Liver (tissue), 3 donors: ENCODE data around the gene DNPH1.

ENCODE experiments used
- JUND ChIP-seq, 2 donors: IDR thresholded peaks; 2 replicates each; pipeline ENCODE4 v1.6.1; 2016; ENCODE audit warnings: antibody characterized with exemption in 2 of 2
- RAD21 ChIP-seq, 2 donors: IDR thresholded peaks; 2 replicates each; pipeline ENCODE4 v1.6.1; 2016; ENCODE audit warnings: antibody characterized with exemption in 2 of 2, mild to moderate bottlenecking in 2 of 2
- TAF1 ChIP-seq: conservative IDR thresholded peaks from 2 replicates; pipeline ENCODE4 v1.6.1; 2016; ENCODE audit warnings: antibody characterized with exemption, mild to moderate bottlenecking
- YY1 ChIP-seq: IDR thresholded peaks from 2 replicates; pipeline ENCODE4 v1.6.1; 2016; ENCODE audit warnings: antibody characterized with exemption, mild to moderate bottlenecking
- TF ChIP-seq, protein P1 (sequence below): fragments of 150-350 bp; IDR thresholded peaks from 2 replicates; pipeline ENCODE4 v1.5.1; 2017; ENCODE audit warnings: improper control_type of control experiment, low read depth, low read length; ENCODE audit not compliant: missing input control
- TF ChIP-seq, protein P2 (sequence below): IDR thresholded peaks from 2 replicates; pipeline ENCODE4 v1.6.1; 2016; ENCODE audit warnings: antibody characterized with exemption
- TF ChIP-seq, protein P3 (sequence below): IDR thresholded peaks from 2 replicates; pipeline ENCODE4 v1.6.1; 2016; ENCODE audit warnings: antibody characterized with exemption
- TF ChIP-seq, protein P4 (sequence below): IDR thresholded peaks from 2 replicates; pipeline ENCODE4 v1.6.1; 2016; ENCODE audit warnings: antibody characterized with exemption
- donor health status: healthy.
- donor health status: healthy.

DNA sequence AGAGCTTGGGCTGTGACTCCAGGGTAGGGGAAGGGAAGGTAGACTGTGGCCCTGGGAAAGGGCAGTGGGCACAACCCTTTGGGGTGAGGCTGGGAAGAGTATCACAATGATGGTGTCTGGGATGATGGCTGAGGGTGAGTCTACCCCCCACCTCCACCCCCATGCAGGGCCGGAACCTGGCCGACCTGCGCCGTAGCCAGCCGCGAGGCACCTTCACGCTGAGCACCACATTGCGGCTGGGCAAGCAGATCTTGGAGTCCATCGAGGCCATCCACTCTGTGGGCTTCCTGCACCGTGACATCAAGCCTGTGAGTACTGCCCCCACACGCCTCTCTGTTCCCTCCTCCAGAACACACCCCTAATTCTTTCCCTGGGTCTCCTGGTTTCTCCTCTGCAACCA lies 24.1 kb upstream of the DNPH1 start:
- TF ChIP-seq TAF1 (no peak), YY1 (no peak), RAD21 (IDR thresholded peaks at IDR 0.05) (no peak), JUND (IDR thresholded peaks at IDR 0.05) (no peak)
- TF ChIP-seq, protein P1, sequence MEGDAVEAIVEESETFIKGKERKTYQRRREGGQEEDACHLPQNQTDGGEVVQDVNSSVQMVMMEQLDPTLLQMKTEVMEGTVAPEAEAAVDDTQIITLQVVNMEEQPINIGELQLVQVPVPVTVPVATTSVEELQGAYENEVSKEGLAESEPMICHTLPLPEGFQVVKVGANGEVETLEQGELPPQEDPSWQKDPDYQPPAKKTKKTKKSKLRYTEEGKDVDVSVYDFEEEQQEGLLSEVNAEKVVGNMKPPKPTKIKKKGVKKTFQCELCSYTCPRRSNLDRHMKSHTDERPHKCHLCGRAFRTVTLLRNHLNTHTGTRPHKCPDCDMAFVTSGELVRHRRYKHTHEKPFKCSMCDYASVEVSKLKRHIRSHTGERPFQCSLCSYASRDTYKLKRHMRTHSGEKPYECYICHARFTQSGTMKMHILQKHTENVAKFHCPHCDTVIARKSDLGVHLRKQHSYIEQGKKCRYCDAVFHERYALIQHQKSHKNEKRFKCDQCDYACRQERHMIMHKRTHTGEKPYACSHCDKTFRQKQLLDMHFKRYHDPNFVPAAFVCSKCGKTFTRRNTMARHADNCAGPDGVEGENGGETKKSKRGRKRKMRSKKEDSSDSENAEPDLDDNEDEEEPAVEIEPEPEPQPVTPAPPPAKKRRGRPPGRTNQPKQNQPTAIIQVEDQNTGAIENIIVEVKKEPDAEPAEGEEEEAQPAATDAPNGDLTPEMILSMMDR: no peak
- TF ChIP-seq, protein P2, sequence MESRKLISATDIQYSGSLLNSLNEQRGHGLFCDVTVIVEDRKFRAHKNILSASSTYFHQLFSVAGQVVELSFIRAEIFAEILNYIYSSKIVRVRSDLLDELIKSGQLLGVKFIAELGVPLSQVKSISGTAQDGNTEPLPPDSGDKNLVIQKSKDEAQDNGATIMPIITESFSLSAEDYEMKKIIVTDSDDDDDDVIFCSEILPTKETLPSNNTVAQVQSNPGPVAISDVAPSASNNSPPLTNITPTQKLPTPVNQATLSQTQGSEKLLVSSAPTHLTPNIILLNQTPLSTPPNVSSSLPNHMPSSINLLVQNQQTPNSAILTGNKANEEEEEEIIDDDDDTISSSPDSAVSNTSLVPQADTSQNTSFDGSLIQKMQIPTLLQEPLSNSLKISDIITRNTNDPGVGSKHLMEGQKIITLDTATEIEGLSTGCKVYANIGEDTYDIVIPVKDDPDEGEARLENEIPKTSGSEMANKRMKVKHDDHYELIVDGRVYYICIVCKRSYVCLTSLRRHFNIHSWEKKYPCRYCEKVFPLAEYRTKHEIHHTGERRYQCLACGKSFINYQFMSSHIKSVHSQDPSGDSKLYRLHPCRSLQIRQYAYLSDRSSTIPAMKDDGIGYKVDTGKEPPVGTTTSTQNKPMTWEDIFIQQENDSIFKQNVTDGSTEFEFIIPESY: no peak
- TF ChIP-seq, protein P3, sequence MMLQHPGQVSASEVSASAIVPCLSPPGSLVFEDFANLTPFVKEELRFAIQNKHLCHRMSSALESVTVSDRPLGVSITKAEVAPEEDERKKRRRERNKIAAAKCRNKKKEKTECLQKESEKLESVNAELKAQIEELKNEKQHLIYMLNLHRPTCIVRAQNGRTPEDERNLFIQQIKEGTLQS: no peak
- TF ChIP-seq, protein P4, sequence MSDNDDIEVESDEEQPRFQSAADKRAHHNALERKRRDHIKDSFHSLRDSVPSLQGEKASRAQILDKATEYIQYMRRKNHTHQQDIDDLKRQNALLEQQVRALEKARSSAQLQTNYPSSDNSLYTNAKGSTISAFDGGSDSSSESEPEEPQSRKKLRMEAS: no peak
